SK-N-DZ (cell line): ENCODE results near the gene ETV6.

Experiments
- DNase-seq: peaks from one replicate; pipeline ENCODE4 v3.0.0-alpha.2; 2015; ENCODE audit warnings: low spot score

ETV6 gene

GRCh38 chr12:11716794-11717518, 67.5 kb downstream of the ETV6 start:
- DNase-seq, result peak; percentile 33

GRCh38 chr12:11717519-11717961, 68.1 kb downstream of the ETV6 start:
- no peak for DNase-seq

GRCh38 chr12:11718105-11718504, 68.6 kb downstream of the ETV6 start:
- no peak for DNase-seq

GRCh38 chr12:11718768-11719253, 69.3 kb downstream of the ETV6 start:
- DNase-seq, result peak; percentile 92

- DNase-seq, result no peak
These were observed 70.2 kb downstream of the ETV6 start for GRCh38 chr12:11719678-11720099.

- no peak for DNase-seq
These were observed 72.6 kb downstream of the ETV6 start for GRCh38 chr12:11722071-11722470.

- DNase-seq, result no peak
These were observed 73.2 kb downstream of the ETV6 start for GRCh38 chr12:11722578-11723138.

GRCh38 chr12:11723993-11724392, 74.5 kb downstream of the ETV6 start:
- no peak for DNase-seq

GRCh38 chr12:11724888-11725311, 75.4 kb downstream of the ETV6 start:
- DNase-seq, result no peak

GRCh38 chr12:11725686-11726085, 76.2 kb downstream of the ETV6 start:
- no peak for DNase-seq

GRCh38 chr12:11726659-11727058, 77.2 kb downstream of the ETV6 start:
- DNase-seq, result no peak

- DNase-seq, result no peak
These were observed 77.7 kb downstream of the ETV6 start for GRCh38 chr12:11727133-11727664.

- DNase-seq, result no peak
These were observed 78.8 kb downstream of the ETV6 start for GRCh38 chr12:11728154-11728755.

- no peak for DNase-seq
These were observed 79.5 kb downstream of the ETV6 start for GRCh38 chr12:11729008-11729407.

- DNase-seq, result no peak
These were observed 80.1 kb downstream of the ETV6 start for GRCh38 chr12:11729439-11730150.

- DNase-seq, result no peak
These were observed 81.0 kb downstream of the ETV6 start for GRCh38 chr12:11730299-11731041.

- no peak for DNase-seq
These were observed 81.5 kb downstream of the ETV6 start for GRCh38 chr12:11731042-11731357.

GRCh38 chr12:11731455-11731854, 82.0 kb downstream of the ETV6 start:
- no peak for DNase-seq

GRCh38 chr12:11732023-11732422, 82.5 kb downstream of the ETV6 start:
- DNase-seq, result no peak

GRCh38 chr12:11732715-11733114, 83.2 kb downstream of the ETV6 start:
- no peak for DNase-seq

GRCh38 chr12:11734580-11735180, 85.2 kb downstream of the ETV6 start:
- no peak for DNase-seq
